ENCODE data around the gene DHCR7.

DHCR7 gene

GRCh38 chr11:71456294-71456693, 8.1 kb upstream of the DHCR7 start:
- DNase-seq, result no peak

- DNase-seq, result no peak
Observed at GRCh38 chr11:71454470-71455113, 6.4 kb upstream of the DHCR7 start.

- DNase-seq, result no peak
Observed at GRCh38 chr11:71453918-71454304, 5.7 kb upstream of the DHCR7 start.

DNA sequence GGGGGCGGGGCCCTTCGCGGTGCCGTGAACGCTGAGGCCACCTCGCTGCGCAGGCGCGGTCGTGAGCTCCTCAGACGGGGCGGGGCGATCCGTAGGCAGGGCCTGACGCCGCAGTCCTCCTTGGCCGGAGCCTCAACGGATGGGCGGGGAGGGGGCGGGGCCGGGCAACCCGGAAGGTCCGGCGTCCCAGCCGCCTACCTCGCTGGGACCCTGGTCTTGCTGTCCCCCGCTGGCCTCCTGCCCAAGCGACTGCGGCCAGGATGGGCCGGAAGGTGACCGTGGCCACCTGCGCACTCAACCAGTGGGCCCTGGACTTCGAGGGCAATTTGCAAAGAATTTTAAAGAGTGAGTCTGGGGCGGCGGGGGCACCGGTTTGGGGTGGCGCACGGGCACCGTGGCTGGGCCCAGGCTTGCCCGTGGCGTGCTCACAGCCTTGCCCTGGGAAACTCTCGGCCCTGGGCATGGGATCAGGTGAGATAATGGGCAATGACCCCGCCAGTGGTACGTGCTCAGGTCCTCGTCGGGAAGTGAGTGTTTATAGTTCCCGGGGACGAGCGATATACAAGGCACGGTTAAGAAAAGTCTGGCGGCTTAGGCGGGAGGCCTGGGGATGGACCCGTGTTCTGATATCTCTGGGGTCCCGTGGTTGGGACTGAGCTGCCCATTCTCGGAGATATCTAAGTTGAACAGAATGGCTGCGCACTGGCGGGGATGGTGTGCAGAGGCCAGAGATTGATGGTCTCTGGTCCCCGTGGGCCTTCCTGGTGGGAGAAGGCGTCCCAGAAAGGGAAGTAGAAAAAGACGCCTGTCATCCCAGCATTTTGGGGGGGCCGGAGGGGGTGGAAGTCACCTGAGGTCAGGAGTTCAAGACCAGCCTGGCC, 5.1 kb upstream of the DHCR7 start, which contains the start of gene NADSYN1:
TSS of gene NADSYN1 (plus strand) at position 167 of the 881 bp plus-strand sequence. CDS start at position 261, 94 bp downstream.
- DNase-seq, result peak; percentile 71

GRCh38 chr11:71452199-71453036, 4.2 kb upstream of the DHCR7 start:
- no peak for DNase-seq

GRCh38 chr11:71451596-71452198, 3.5 kb upstream of the DHCR7 start:
- no peak for DNase-seq

GRCh38 chr11:71450939-71451338, 2.7 kb upstream of the DHCR7 start:
- no peak for DNase-seq

GRCh38 chr11:71450507-71450906, 2.3 kb upstream of the DHCR7 start:
- DNase-seq, result no peak

DNA sequence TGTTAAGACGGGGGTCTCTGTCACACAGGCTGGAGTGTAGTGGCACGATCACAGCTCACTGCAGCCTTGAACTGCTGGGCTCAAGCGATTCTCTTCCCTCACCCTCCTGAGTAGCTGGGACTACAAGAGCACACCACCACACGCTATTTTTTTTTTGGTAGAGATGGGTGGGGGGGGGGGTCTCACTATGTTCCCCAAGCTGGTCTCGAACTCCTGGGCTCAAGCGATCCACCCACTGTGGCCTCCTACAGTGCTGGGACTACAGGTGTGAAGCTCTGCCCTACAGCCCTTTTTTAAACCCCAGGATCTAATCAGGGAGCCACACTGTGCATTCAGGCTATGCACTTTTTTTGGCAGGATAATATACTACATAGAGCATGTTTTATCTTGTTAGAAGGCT, 1.4 kb upstream of the DHCR7 start:
- DNase-seq, result no peak

DNA sequence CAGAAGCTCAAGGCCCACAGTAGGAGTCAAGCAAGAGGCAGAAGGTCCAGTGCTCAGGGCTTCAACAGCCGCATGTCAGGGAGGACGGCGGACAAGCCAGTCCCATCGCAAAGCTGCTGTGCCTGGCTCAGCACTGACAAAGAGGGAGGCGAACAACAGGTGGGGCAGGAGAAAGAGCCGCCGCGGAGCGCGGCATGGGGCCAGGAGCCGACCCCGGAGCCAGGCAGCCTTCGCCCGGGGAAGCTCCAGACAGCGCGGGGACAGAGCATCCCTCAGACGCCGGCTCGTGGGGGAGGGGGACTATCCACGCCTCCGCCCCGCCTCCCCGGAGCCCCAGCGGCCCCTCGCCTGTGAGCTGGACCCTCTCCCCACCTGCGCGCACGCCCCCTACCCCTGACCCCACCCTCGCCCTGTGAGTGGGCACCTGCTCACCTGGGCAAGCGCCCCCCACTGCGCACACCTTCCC, 369 bp downstream of the DHCR7 start:
- DNase-seq, result no peak

GRCh38 chr11:71446942-71447688, 1.1 kb downstream of the DHCR7 start:
- no peak for DNase-seq

- DNase-seq, result no peak
Observed at GRCh38 chr11:71446150-71446549, 2.0 kb downstream of the DHCR7 start.

- no peak for DNase-seq
Observed at GRCh38 chr11:71444811-71445210, 3.4 kb downstream of the DHCR7 start.

GRCh38 chr11:71443736-71444445, 4.3 kb downstream of the DHCR7 start:
- no peak for DNase-seq

- DNase-seq, result no peak
Observed at GRCh38 chr11:71442880-71443279, 5.3 kb downstream of the DHCR7 start.

DNA sequence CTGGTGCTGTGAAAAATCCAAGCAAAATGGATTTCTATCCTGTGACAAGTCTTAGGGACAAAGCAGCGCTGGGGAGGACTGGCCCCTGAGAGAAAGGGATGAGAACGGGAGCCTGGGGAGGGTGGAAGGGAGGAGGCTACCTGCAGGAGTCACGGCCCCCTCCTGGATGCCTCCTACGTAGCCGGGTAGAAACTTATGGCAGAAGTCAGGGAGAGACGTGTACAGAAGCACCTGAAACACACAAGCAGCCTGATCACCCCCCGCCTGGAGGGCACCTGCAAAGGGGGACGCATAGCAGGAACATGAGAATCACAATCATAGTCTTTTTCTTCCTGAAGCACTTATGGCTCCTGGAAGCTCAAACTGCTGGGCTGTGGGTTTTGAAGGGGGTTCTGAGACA, 6.1 kb downstream of the DHCR7 start:
- DNase-seq, result no peak

GRCh38 chr11:71441251-71441650, 6.9 kb downstream of the DHCR7 start:
- no peak for DNase-seq

DNA sequence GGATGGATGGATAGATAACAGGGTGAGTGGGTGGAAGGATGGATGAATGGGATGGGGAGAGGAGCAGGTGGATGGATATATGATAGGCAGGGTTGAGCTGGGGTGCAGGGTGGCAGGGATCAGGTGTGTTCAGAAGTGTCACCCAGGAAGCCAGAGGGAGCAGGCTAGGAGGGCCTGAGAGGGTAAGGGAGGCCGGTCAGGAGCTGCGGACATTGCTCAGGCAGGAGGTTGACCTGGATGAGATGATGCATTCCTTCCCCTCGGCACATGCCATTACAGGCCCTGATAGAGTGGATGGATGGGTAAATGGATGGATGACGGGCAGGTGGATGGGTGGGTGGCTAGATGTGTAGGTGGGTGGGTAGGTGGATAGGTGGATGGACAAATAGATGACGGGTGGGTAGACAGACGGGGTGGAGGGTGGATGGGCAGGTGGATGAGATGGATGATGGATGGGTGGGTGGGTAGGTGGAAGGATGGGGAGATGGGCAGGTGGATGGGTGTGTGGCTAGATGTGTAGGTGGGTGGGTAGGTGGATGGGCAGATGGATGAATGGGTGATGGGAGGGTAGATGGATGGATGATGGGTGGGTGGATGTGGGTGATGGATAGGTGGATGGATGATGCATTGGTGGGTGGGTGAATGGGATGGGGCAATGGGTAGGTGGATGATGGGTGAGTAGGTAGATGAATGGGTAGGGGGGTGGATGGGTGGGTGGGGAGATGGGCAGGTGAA, 8.0 kb downstream of the DHCR7 start:
- DNase-seq, result no peak

- no peak for DNase-seq
Observed at GRCh38 chr11:71438650-71439049, 9.5 kb downstream of the DHCR7 start.

- DNase-seq, result no peak
Observed at GRCh38 chr11:71437879-71438278, 10.3 kb downstream of the DHCR7 start.

DNA sequence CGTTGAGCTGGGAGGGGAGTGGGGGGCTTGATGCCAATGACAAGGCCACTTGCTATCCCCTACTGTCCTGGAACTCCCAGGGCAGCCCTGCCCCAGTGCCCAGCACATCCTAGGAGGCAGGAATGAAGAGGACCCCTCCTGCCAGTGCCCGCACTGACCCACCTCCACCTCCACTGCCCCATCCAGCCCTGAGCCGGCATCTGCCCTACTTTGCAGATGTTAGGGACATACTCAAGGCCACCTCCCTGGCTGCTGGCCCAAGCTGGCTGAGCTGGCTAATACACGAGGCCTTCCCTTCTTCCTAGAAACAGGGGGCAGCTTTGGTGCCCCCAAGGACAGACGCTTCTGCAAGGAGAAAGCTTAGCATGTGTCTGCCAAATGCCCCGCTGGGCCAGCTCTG, 10.8 kb downstream of the DHCR7 start:
- DNase-seq, result no peak
